ENCODE measurements around the gene CD180.

CD180 gene

GRCh38 chr5:67197536-67197935 lies 937 bp upstream of the CD180 start:
- Histone ChIP-seq H3K36me3 (replicated peaks) (no peaks in the 10 kb centered on the region), H3K27me3 (replicated peaks) (no peaks in the 10 kb centered on the region), H3K4me3 (ENCODE audit: low read depth, low read length) (no peak overlapping the region), H3K27ac (no peak overlapping the region)
- no peak for DNase-seq
- in situ Hi-C loops (cut with HindIII; ENCODE audit: low pct_ligation_motif_present, low sequenced_read_pairs) = no loop called here
- TF ChIP-seq, protein P1, sequence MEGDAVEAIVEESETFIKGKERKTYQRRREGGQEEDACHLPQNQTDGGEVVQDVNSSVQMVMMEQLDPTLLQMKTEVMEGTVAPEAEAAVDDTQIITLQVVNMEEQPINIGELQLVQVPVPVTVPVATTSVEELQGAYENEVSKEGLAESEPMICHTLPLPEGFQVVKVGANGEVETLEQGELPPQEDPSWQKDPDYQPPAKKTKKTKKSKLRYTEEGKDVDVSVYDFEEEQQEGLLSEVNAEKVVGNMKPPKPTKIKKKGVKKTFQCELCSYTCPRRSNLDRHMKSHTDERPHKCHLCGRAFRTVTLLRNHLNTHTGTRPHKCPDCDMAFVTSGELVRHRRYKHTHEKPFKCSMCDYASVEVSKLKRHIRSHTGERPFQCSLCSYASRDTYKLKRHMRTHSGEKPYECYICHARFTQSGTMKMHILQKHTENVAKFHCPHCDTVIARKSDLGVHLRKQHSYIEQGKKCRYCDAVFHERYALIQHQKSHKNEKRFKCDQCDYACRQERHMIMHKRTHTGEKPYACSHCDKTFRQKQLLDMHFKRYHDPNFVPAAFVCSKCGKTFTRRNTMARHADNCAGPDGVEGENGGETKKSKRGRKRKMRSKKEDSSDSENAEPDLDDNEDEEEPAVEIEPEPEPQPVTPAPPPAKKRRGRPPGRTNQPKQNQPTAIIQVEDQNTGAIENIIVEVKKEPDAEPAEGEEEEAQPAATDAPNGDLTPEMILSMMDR (IDR thresholded peaks at IDR 0.05; ENCODE audit: low read depth, low read length, missing control alignments) = no peak

DNA sequence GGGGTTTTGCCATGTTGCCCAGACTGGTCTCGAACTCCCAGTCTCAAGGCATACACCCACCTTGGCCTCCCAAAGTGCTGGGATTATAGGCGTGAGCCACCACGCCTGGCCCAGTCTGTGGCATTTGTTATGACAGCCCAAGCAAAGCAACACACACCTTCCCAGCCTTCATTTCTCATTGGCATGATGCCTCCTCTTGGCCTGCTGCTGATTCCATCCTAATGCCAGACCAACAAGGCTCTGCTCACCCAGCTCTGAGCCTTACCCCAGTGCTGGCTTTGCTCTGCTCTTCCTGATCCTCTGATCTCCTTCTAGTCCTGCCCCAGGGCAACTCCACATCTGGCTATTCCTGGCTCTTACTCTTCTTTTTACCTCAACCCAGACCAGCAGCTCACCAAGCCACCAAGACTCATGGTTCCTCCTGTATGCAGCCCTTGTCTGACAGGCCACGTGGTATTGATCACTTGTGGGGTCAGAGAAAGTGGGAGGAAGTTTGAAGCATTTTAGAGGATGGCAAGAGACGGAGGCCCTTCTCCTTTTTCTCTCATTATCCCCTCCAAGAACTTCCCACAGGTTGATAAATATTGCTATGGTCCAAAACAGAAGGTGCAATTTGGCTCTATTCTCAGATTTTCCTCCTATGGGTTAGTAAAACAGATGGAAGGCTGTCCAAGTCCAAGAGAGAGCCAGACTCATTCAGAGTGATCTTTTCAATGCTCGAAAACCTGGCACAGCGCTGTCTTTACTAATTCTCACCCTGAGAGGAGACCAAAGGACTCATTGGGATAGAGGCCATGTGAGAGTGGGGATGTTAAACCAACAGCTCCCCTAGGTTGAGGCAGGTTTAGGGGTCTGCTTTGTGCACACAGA lies 958 bp downstream of the CD180 start:
- TF ChIP-seq, protein P1 (IDR thresholded peaks at IDR 0.05; ENCODE audit: low read depth, low read length, missing control alignments) = no peak
- no peak overlapping the region for H3K4me3 ChIP-seq (ENCODE audit: low read depth, low read length)
- no peak for DNase-seq
- no peaks in the 10 kb centered on the region for H3K27me3 ChIP-seq (replicated peaks)
- in situ Hi-C loops (cut with HindIII; ENCODE audit: low pct_ligation_motif_present, low sequenced_read_pairs) = no loop called here
- H3K36me3 ChIP-seq (replicated peaks) = no peaks in the 10 kb centered on the region
- no peak overlapping the region for H3K27ac ChIP-seq

- TF ChIP-seq, protein P1 (IDR thresholded peaks at IDR 0.05; ENCODE audit: low read depth, low read length, missing control alignments) = no peak
- Histone ChIP-seq H3K4me3 (ENCODE audit: low read depth, low read length) (no peak overlapping the region), H3K27ac (no peak overlapping the region), H3K27me3 (replicated peaks) (no peaks in the 10 kb centered on the region), H3K36me3 (replicated peaks) (no peaks in the 10 kb centered on the region)
- in situ Hi-C loops (cut with HindIII; ENCODE audit: low pct_ligation_motif_present, low sequenced_read_pairs) = no loop called here
- DNase-seq = no peak
Observed at GRCh38 chr5:67194166-67194565, 2.4 kb downstream of the CD180 start.

DNA sequence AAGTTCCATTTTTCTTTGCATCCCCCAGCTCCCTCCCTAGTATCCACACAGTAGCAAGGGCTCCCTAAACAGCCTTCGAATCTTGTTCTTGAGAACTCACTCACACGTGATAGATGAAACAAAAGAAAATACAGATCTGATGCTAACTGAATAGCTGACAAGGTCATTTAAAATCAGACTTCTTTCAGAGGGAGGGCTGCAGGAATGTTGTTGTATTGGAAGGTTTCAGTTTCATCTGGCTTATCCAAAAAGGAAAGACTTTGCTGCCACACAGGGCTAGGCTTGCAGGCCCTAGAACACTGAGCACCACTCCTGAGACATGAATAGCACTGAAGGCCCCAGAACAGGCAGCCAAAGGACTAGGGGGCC lies 3.2 kb downstream of the CD180 start:
- Histone ChIP-seq H3K4me3 (ENCODE audit: low read depth, low read length) (no peak overlapping the region), H3K36me3 (replicated peaks) (no peaks in the 10 kb centered on the region), H3K27me3 (replicated peaks) (no peaks in the 10 kb centered on the region), H3K27ac (no peak overlapping the region)
- no peak for DNase-seq
- in situ Hi-C loops (cut with HindIII; ENCODE audit: low pct_ligation_motif_present, low sequenced_read_pairs) = no loop called here
- TF ChIP-seq, protein P1 (IDR thresholded peaks at IDR 0.05; ENCODE audit: low read depth, low read length, missing control alignments) = no peak

GRCh38 chr5:67192719-67193438 lies 3.7 kb downstream of the CD180 start:
- Histone ChIP-seq H3K27ac (no peak overlapping the region), H3K4me3 (ENCODE audit: low read depth, low read length) (no peak overlapping the region), H3K27me3 (replicated peaks) (no peaks in the 10 kb centered on the region), H3K36me3 (replicated peaks) (no peaks in the 10 kb centered on the region)
- no peak for DNase-seq
- TF ChIP-seq, protein P1 (IDR thresholded peaks at IDR 0.05; ENCODE audit: low read depth, low read length, missing control alignments) = no peak
- in situ Hi-C loops (cut with HindIII; ENCODE audit: low pct_ligation_motif_present, low sequenced_read_pairs) = no loop called here
